ENCODE data around the gene SCFD1.

Gene SCFD1

DNA sequence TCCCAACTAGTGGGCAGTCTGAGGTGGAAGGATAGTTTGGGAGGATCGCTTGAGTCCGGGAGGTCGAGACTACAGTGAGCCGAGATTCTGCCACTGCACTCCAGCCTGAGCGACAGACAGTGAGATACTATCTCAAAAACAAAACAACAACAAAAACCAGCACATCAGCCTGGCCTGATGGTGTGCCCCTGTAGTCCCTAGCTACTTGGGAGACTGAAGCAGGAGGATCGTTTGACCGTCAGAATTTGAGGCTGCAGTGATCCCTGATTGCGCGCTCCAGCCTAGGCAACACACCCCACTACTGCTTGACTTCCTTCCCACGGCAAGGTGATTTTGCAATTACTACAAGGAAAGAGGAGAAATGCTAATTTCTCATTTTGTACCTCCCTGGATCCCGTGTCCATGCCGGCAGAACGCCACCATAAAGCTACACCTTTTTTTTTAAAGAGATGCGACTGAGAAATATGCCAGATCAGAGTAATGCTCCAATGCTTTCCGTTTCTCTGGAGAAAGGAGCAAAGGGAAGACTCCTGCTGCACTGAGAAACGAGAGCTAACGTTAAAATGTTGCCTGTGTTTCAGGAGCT is 672 bp upstream of the SCFD1 start:
- peaks cover 13% of the 10 kb centered on the region; the same call in 1 of the 2 replicates for H3F3A ChIP-seq (ENCODE audit: insufficient read depth, low read length)

DNA sequence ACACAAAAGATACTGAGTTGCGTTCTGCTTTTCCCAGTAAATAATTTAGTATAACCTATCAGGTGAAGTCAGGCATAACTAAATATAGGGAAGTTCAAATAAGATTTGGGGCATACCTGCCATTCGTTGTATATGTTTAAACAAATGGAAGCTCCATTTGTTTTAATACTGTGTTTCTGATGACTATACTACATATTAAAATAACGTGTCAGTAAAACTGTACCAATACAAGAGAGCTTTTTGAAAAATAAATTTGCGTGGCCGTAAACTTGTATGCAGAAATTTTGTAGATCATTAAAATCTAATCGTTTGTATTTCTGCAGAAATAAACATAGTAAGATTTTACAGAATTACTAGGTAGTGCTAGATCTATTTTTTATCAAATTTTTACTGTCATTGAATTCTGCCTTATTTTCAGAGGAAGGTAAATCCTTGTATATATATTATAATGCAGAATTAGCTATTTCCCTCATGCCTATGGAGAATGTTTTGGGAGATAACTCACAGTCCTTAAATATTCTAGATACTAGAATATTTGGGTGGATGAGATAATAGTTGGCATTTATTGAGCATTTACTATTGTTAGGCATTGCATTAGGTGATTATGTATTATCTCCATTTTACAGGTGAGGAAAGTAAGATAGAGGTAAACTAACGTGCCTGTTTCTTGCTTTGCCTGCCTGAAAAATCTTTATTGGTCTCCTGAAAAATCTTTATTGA is 1.5 kb downstream of the SCFD1 start:
- Histone ChIP-seq H3K4me1 (ENCODE audit: low read length) (0 out of 2 replicates have a peak, but pooled peaks cover 4% of the 10 kb centered on the region), H3K9ac (ENCODE audit: low read length) (no peak overlapping the region), H4K20me1 (ENCODE audit: insufficient read depth, low read length) (no peaks in the 10 kb centered on the region), H3K9me3 (replicated peaks; ENCODE audit: insufficient read depth, low read length) (no peaks in the 10 kb centered on the region), H3K27me3 (replicated peaks; ENCODE audit: insufficient read depth, low read length) (no peaks in the 10 kb centered on the region), H3F3A (ENCODE audit: insufficient read depth, low read length) (peaks cover 13% of the 10 kb centered on the region; the same call in 1 of the 2 replicates), H3K27ac (ENCODE audit: low read length) (no peak overlapping the region), H3K4me3 (ENCODE audit: low read length) (peak overlapping the region; percentile 94), H3K4me2 (ENCODE audit: low read depth, low read length) (peak overlapping the region; percentile 55; the same call in 1 of the 2 replicates), H3K36me3 (replicated peaks; ENCODE audit: insufficient read depth, low read length) (no peaks in the 10 kb centered on the region), H3K79me2 (ENCODE audit: low read length) (peaks cover 61% of the 10 kb centered on the region), H2AFZ (ENCODE audit: low read length) (no peak overlapping the region), H3K9me2 (replicated peaks; ENCODE audit: insufficient read depth, low read length) (no peaks in the 10 kb centered on the region)
- TF ChIP-seq EZH2phosphoT487 (IDR thresholded peaks at IDR 0.05; ENCODE audit: low read length) (no peak), EZH2 (optimal IDR thresholded peaks at IDR 0.05; ENCODE audit: low read depth, low read length) (no peak)
- TF ChIP-seq, protein P1, sequence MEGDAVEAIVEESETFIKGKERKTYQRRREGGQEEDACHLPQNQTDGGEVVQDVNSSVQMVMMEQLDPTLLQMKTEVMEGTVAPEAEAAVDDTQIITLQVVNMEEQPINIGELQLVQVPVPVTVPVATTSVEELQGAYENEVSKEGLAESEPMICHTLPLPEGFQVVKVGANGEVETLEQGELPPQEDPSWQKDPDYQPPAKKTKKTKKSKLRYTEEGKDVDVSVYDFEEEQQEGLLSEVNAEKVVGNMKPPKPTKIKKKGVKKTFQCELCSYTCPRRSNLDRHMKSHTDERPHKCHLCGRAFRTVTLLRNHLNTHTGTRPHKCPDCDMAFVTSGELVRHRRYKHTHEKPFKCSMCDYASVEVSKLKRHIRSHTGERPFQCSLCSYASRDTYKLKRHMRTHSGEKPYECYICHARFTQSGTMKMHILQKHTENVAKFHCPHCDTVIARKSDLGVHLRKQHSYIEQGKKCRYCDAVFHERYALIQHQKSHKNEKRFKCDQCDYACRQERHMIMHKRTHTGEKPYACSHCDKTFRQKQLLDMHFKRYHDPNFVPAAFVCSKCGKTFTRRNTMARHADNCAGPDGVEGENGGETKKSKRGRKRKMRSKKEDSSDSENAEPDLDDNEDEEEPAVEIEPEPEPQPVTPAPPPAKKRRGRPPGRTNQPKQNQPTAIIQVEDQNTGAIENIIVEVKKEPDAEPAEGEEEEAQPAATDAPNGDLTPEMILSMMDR (IDR thresholded peaks at IDR 0.05; ENCODE audit: low read length), result no peak
- DNase-seq, result no peak

More for the DNA sequence above, 672 bp upstream of the SCFD1 start:
- H3K79me2 ChIP-seq (ENCODE audit: low read length), result peaks cover 42% of the 10 kb centered on the region
- no peaks in the 10 kb centered on the region for H4K20me1 ChIP-seq (ENCODE audit: insufficient read depth, low read length)
- H3K9me2 ChIP-seq (replicated peaks; ENCODE audit: insufficient read depth, low read length), result no peaks in the 10 kb centered on the region
- TF ChIP-seq EZH2 (optimal IDR thresholded peaks at IDR 0.05; ENCODE audit: low read depth, low read length), result no peak
- no peak for TF ChIP-seq EZH2phosphoT487 (IDR thresholded peaks at IDR 0.05; ENCODE audit: low read length)
- TF ChIP-seq, protein P1 (IDR thresholded peaks at IDR 0.05; ENCODE audit: low read length), result no peak
- peak overlapping the region; percentile 67; the same call in 1 of the 2 replicates for H3K27ac ChIP-seq (ENCODE audit: low read length)
- peak overlapping the region; percentile 94 for H3K4me3 ChIP-seq (ENCODE audit: low read length)
- H3K4me2 ChIP-seq (ENCODE audit: low read depth, low read length), result peak overlapping the region; percentile 87
- no peaks in the 10 kb centered on the region for H3K9me3 ChIP-seq (replicated peaks; ENCODE audit: insufficient read depth, low read length)
- H3K27me3 ChIP-seq (replicated peaks; ENCODE audit: insufficient read depth, low read length), result no peaks in the 10 kb centered on the region
- H3K9ac ChIP-seq (ENCODE audit: low read length), result peak overlapping the region; percentile 85; the same call in 1 of the 2 replicates
- 0 out of 2 replicates have a peak, but pooled peaks cover 4% of the 10 kb centered on the region for H3K4me1 ChIP-seq (ENCODE audit: low read length)
- H2AFZ ChIP-seq (ENCODE audit: low read length), result peak overlapping the region; percentile 82
- DNase-seq, result no peak
- H3K36me3 ChIP-seq (replicated peaks; ENCODE audit: insufficient read depth, low read length), result no peaks in the 10 kb centered on the region

DNA sequence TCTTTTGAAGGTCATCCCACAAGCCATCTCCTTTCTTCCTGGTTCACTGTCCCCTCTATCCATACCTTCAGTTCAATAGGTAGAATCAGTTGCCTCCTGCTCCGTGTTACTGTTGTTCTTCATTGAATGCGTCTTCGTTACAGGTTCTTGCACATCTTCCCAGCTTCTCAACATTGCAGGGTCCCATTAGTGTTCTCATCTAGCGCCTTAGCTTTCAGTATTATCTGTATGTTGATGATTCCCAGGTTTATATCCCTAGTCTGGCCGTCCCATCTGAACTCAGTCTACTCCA is 2.0 kb downstream of the SCFD1 start:
- H3K4me2 ChIP-seq (ENCODE audit: low read depth, low read length), result peak overlapping the region; percentile 6; the same call in 1 of the 2 replicates
- no peaks in the 10 kb centered on the region for H3K36me3 ChIP-seq (replicated peaks; ENCODE audit: insufficient read depth, low read length)
- H3K79me2 ChIP-seq (ENCODE audit: low read length), result peaks cover 66% of the 10 kb centered on the region
- 0 out of 2 replicates have a peak, but pooled peaks cover 4% of the 10 kb centered on the region for H3K4me1 ChIP-seq (ENCODE audit: low read length)
- H3K27ac ChIP-seq (ENCODE audit: low read length), result no peak overlapping the region
- H2AFZ ChIP-seq (ENCODE audit: low read length), result no peak overlapping the region
- no peaks in the 10 kb centered on the region for H3K9me3 ChIP-seq (replicated peaks; ENCODE audit: insufficient read depth, low read length)
- H3K27me3 ChIP-seq (replicated peaks; ENCODE audit: insufficient read depth, low read length), result no peaks in the 10 kb centered on the region
- no peak for DNase-seq
- H3F3A ChIP-seq (ENCODE audit: insufficient read depth, low read length), result peaks cover 13% of the 10 kb centered on the region; the same call in 1 of the 2 replicates
- no peaks in the 10 kb centered on the region for H4K20me1 ChIP-seq (ENCODE audit: insufficient read depth, low read length)
- TF ChIP-seq EZH2phosphoT487 (IDR thresholded peaks at IDR 0.05; ENCODE audit: low read length), result no peak
- TF ChIP-seq, protein P1 (IDR thresholded peaks at IDR 0.05; ENCODE audit: low read length), result no peak
- TF ChIP-seq EZH2 (optimal IDR thresholded peaks at IDR 0.05; ENCODE audit: low read depth, low read length), result no peak
- no peak overlapping the region for H3K4me3 ChIP-seq (ENCODE audit: low read length)
- no peak overlapping the region for H3K9ac ChIP-seq (ENCODE audit: low read length)
- H3K9me2 ChIP-seq (replicated peaks; ENCODE audit: insufficient read depth, low read length), result no peaks in the 10 kb centered on the region
